HL-60/S4 treated with retinoic acid at 250 ng/mL for 4 days and 3 days (cell line): ENCODE data around the gene SIRPA.

Experiments
- in situ Hi-C: fragments of 300-500 bp; cut with MboI; formaldehyde crosslinking; loops from 2 replicates; pipeline ENCODE4 v1.7.0; 2022; ENCODE audit warnings: low sequenced_read_pairs

The SIRPA gene

GRCh38 chr20:1931830-1932229 is 36.6 kb downstream of the SIRPA start:
- in situ Hi-C loops = no loop called here

DNA sequence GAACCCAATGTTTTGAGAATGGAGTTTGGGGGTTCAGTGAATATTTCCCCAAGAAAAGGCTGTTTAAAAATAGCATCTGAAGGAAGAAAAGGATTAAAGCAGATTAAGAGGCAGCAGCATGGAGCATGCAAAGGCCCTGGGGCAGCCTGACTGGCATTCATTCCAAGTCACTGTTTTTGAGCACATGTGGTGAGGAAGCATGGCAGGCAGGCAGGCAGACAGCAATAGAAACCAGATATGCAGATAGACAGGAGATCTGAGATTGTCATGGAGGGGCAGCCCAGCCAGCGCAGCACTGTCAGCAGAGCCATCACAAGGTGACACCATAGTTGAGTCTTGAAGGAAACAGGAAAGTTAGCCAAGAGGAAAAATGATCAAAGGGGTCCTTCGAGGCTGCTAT is 37.8 kb downstream of the SIRPA start:
- in situ Hi-C loops = no loop called here

DNA sequence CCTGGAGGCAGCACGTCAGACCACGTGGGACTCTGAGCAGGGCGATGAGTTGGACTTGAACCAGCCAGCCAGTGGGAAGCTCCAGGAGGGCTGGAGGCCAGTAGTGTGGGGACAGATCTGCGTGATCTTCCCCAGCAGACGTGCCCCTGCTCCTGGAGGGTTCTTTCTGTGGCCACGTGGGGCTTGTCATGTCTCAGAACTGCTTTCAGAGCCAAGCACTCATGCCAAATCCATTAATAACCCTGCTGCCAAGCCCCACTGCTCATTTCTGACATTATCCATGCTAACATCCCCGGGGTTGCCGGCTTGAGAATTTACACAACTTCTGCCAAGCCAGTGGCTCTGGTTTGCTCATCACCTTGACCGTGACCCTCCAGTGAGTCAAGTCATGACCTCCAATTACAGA is 38.3 kb downstream of the SIRPA start:
- in situ Hi-C loops = no loop called here

DNA sequence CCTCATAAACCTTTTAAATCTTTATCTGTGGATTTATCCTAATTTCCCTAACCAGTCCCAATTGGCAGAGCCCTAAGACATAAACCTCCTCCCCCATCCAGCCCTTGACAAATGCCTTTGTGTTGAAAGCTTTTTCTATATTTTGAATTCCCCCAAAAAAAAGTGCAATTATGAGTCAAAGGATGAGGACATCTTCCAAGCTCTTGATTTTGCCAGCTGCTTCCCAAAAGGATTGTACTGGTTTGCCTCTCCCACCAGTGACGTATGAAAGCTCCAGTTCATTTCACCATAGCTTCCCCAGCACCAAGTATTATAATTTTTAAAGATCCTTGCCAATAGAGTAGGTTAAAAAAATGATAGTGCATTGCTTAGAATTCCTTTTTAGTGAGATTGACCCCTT is 38.9 kb downstream of the SIRPA start:
- in situ Hi-C loops = no loop called here

DNA sequence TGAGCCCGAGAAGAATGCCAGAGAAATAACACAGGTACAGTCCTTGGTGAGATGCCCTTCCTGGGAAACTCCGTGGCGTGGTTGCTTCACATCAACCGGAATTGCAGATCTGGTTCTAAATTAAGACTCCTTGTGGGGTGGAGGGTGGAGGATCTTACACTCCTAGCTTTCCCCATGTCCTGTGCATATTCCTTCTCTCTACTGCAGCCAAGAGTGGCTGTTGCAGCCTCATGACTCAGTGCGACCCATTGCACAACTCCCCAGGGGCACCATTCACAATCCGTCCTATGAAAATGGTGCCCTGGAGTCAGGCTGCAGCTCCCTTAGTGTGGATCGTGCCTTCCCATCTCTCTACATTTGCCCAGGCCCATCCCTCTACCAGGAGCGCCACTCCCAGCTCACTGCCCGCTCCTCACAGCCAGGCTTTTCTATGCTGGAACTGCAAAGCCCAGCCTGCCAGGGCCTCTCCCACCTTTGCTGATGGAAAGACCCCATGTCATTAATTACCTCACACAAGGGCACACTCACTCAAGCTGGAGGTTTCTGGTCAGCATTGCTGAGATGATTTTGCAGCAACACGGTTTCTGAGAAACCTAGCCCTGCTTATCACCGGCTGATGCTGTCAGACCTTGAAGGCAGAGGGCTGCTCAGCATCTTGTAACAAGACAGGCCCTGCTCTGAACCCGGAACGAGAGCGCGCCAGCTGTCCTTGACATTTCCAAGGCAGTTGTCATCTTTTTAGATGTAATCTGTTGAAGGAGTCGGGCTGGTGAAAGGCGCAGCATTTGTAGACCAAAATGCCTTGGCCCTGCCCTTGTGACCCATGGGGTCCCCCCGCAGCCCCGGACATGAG is 39.7 kb downstream of the SIRPA start:
- in situ Hi-C loops = no loop called here

GRCh38 chr20:1935696-1936366 is 40.6 kb downstream of the SIRPA start:
- in situ Hi-C loops = no loop called here

GRCh38 chr20:1937316-1937976 is 42.2 kb downstream of the SIRPA start:
- in situ Hi-C loops = no loop called here

- in situ Hi-C loops = no loop called here
Measured at GRCh38 chr20:1938464-1939269, 43.5 kb downstream of the SIRPA start.

GRCh38 chr20:1939270-1939595 is 44.0 kb downstream of the SIRPA start:
- in situ Hi-C loops = no loop called here

DNA sequence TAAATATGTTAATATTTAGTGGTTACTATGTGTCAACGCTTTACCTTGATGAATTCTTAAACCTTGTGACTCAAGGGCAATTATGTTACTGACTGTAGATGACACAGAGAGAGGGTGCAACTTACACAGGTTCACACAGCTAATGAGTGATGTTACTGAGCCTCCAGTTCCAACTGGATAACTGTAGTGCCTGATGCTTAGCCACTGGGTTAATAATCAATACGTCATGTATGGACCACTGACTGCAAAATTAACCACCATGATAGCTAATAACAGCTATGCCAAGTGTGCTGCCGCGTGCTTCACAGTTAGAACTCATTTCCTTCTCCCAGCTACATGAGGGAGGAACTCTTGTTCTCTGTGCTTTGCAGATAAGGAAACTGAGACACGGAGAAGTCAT is 45.4 kb downstream of the SIRPA start:
- in situ Hi-C loops = no loop called here

DNA sequence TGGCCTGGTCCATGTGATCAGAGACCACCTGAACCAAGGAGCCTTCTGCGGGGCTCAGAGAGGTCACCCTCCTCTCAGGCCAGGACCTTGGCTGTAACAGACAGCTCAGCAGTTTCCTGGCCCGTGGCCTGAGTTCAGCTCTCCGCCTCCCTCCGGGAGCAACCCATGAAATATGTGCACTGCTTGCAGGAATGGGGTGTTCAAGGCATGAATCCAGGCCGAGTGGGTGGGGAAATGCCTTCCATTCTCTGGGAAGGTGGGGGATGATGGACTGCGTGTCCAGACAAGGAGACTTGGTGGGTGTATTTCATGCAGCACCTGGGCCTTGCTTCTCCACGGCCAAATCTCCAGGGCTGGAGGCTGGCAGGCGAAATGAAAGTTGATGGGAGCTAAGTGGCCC is 46.0 kb downstream of the SIRPA start:
- in situ Hi-C loops = no loop called here

DNA sequence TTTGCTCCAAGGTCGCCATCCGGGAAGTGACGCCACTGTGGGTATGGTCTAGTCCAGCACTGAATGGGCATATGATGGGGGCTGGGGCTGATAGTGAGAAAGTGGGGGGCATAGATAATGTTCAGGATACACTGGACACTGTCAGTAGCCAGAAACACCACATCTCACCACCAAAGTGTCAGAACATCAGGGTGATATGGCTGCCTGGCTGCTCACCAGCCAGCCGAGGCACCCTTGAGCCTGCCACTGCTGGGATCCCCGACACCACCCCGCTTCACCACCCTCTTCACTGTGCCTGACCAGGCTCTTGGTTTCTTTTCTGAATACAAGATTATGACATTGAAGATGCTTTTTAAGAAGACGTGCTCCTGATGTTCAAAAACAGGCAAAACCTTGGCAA is 46.9 kb downstream of the SIRPA start:
- in situ Hi-C loops = no loop called here

DNA sequence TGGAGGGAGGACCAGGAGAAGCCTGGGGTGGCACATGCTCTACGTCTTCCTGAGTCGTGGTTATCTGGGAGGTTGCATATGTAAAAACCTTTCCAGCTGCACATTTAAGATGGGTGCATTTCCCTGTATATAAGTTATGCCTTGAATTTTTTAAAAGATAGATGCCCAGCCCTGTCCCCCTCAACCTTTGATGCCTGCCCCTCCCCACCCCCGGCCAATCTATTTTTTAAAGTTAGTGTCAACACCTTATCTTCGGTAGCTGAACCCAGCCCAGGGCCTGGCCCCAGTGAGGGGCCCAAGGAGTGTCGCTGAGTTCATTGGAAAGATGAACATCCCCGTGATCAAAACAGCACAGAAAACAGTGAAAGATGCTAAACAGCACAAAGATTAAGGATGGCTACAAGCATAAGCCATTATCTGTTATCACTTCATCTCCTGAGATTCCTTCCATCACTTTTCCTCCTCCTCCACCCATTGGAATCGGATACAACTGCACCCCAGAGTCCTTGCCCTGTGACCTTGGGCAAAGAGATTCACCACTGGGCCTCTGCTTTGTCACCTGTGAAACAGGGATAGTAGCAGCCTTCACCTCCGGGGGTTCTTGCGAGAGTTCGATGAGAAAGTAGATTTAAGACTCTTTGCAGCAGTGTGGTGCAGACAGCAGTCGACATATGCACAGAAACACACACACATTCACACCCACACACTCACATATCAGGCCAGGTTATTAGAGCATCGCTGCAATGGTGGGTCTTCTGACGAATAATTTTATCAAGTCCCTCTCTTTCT is 47.5 kb downstream of the SIRPA start:
- in situ Hi-C loops = no loop called here

GRCh38 chr20:1943275-1944002 is 48.2 kb downstream of the SIRPA start:
- in situ Hi-C loops = no loop called here

GRCh38 chr20:1944345-1945091 is 49.3 kb downstream of the SIRPA start:
- in situ Hi-C loops = no loop called here

DNA sequence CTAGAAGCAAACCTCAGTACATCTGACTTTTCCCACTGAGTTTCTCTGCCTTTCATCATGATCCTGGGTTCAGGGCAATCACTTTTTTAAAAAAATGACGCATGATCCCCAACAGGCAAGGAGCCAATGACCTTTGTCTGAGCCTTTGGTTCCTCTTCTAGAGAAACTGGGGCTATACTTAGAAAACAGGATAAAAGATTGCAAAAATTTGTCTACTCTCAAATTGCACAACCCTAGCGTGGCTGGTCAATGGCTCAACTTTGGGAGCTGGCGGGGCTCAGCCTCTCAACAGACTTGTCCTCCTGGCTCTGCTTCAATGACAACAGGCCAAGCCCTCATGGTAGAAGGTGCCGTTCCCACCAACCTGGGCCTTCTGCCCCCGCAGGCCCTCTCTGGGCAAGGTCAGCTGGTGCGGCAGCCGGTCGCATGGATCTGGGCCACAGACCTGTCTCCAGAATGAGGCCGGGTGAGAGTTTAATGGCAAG is 50.0 kb downstream of the SIRPA start:
- in situ Hi-C loops = no loop called here

DNA sequence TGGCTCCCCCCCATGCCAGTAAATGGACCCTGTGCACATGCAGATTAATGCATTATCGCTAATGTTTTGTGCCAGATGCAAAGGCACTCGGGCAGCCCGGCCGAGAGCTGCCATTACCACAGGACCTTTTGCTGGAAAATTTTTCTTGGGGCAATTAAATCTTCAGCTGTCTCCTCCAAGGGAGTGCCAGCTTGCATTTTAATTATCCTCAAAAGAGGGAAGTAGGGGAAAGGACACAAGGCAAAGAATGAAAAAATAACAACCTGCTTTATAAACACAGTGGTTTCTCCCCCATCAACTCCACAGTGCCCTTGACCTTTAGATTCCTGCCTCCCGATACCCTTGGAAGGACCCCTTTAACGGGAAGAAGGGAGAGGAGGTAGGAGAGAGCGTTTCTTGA is 50.5 kb downstream of the SIRPA start:
- in situ Hi-C loops = no loop called here

DNA sequence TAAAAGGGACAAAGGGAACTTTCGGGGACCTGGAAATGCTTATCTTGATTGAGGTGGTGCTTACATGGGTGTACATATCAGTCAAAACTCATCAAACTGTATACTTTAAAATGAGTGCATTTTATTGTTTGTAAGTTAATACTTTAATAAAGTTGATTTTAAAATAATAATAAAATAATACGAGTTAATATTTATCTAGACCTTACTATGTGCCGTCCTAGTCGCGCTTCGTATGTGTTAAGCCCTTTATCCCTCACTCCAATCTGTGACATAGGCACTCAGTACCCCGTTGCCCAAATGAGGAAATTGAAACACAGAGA is 51.2 kb downstream of the SIRPA start:
- in situ Hi-C loops = no loop called here
